Transverse colon (tissue), 4 donors: ENCODE results near the gene GMCL1.

ENCODE experiments used
- CTCF ChIP-seq, 5 experiments: fragments of 200-600 bp in 3 of 5; fragments of 450-650 bp in 2 of 5; sonication (generic) in 3 of 5; IDR thresholded peaks; 1 replicate in 2 of 5; 2 replicates in 3 of 5; pipeline ENCODE4 v1.5.1; 2016 to 2017; ENCODE audit warnings: antibody characterized with exemption in 5 of 5, inconsistent platforms in 3 of 5, mild to moderate bottlenecking in 2 of 5, moderate library complexity in 1 of 5
- EP300 ChIP-seq: sonication (generic); formaldehyde crosslinking; IDR thresholded peaks from one replicate; pipeline ENCODE4 v1.6.1; 2017; ENCODE audit warnings: antibody characterized with exemption, low read depth
- POLR2A ChIP-seq: fragments of 450-650 bp; IDR thresholded peaks from one replicate; pipeline ENCODE4 v1.6.1; 2016; ENCODE audit warnings: antibody characterized with exemption, mild to moderate bottlenecking, moderate library complexity
- POLR2AphosphoS5 ChIP-seq, 3 donors: sonication (generic); formaldehyde crosslinking; IDR thresholded peaks; one replicate each; pipeline ENCODE4 v1.6.1; 2016; ENCODE audit warnings: antibody characterized with exemption in 3 of 3

GRCh38 chr2:69914950-69915945, 85.8 kb downstream of the GMCL1 start, which contains the start of gene MXD1:
- no peak for TF ChIP-seq CTCF (IDR thresholded peaks at IDR 0.05)
- no peak for TF ChIP-seq EP300
- peak; percentile 98 for TF ChIP-seq POLR2A
- peak; percentile 95 to 98 (median 97) for TF ChIP-seq POLR2AphosphoS5 (IDR thresholded peaks at IDR 0.05)
